ENCODE data around the gene CD63.

- TF ChIP-seq CTCF (IDR thresholded peaks at IDR 0.05; ENCODE audit: low read depth, low read length): peak; percentile 42
- TF ChIP-seq POLR2A (IDR thresholded peaks at IDR 0.05; ENCODE audit: extremely low read depth, insufficient read length): no peak
- TF ChIP-seq MAX (IDR thresholded peaks at IDR 0.05; ENCODE audit: low read depth, low read length): peak; percentile 77
- peak; percentile 85 for TF ChIP-seq MYC (IDR thresholded peaks at IDR 0.05; ENCODE audit: low read depth, low read length)
Measured at GRCh38 chr12:55729819-55730818, 1.3 kb upstream of the CD63 start.

Measured in NB4 (cell line).